ENCODE results near the gene FARS2. TPM values are rescaled to one million over a fixed set of nuclear protein-coding genes. Genes with fewer than 3 reads are reported as not detected.

FARS2 gene
- total RNA-seq, 2 donors from 2014 or later = 16.2 to 18.3 TPM

GRCh38 chr6:5737460-5737859 lies 476.1 kb downstream of the FARS2 start:
- Histone ChIP-seq H3K27me3 (ENCODE audit: control insufficient read depth, insufficient read depth, low read length, poor library complexity, severe bottlenecking) (no peaks in the 10 kb centered on the region), H3K27ac (ENCODE audit: low read depth, low read length) (no peak overlapping the region), H3K9me3 (ENCODE audit: control insufficient read depth, low read length) (no peaks in the 10 kb centered on the region), H3K36me3 (ENCODE audit: control insufficient read depth, insufficient read depth, low read length) (no peaks in the 10 kb centered on the region), H3K4me3 (ENCODE audit: low read length) (no peak overlapping the region), H3K4me1 (ENCODE audit: control insufficient read depth, insufficient read depth, low read length) (no peaks in the 10 kb centered on the region), H3K9ac (ENCODE audit: extremely low read depth, low read length, poor library complexity, severe bottlenecking) (no peak overlapping the region)
- DNase-seq = peak; percentile 31
- no peaks in the 10 kb centered on the region for H3K9me3 Mint-ChIP-seq
- H3K4me3 Mint-ChIP-seq = no peak overlapping the region
- no peak overlapping the region for H3K27ac Mint-ChIP-seq
- TF ChIP-seq CTCF (conservative IDR thresholded peaks at IDR 0.05) = no peak
- no peaks in the 10 kb centered on the region for H3K27me3 Mint-ChIP-seq (ENCODE audit: insufficient read depth)
- WGBS, 2 experiments (ENCODE audit: insufficient coverage in 1 of 2, insufficient read length in 1 of 2) = 95 to 100% methylated on average over 4 of the region's 4 CpGs
- H3K4me1 Mint-ChIP-seq = no peaks in the 10 kb centered on the region
- H3K36me3 Mint-ChIP-seq (ENCODE audit: low read depth) = no peaks in the 10 kb centered on the region

GRCh38 chr6:5738211-5738610 lies 476.9 kb downstream of the FARS2 start:
- no peaks in the 10 kb centered on the region for H3K36me3 Mint-ChIP-seq (ENCODE audit: low read depth)
- H3K4me1 ChIP-seq (ENCODE audit: control insufficient read depth, insufficient read depth, low read length) = no peaks in the 10 kb centered on the region
- no peak overlapping the region for H3K27ac ChIP-seq (ENCODE audit: low read depth, low read length)
- no peaks in the 10 kb centered on the region for H3K9me3 ChIP-seq (ENCODE audit: control insufficient read depth, low read length)
- H3K36me3 ChIP-seq (ENCODE audit: control insufficient read depth, insufficient read depth, low read length) = no peaks in the 10 kb centered on the region
- TF ChIP-seq CTCF (conservative IDR thresholded peaks at IDR 0.05) = no peak
- H3K27ac Mint-ChIP-seq = no peak overlapping the region
- no peaks in the 10 kb centered on the region for H3K9me3 Mint-ChIP-seq
- H3K27me3 ChIP-seq (ENCODE audit: control insufficient read depth, insufficient read depth, low read length, poor library complexity, severe bottlenecking) = no peaks in the 10 kb centered on the region
- H3K4me1 Mint-ChIP-seq = no peaks in the 10 kb centered on the region
- DNase-seq = no peak
- H3K9ac ChIP-seq (ENCODE audit: extremely low read depth, low read length, poor library complexity, severe bottlenecking) = no peak overlapping the region
- H3K27me3 Mint-ChIP-seq (ENCODE audit: insufficient read depth) = no peaks in the 10 kb centered on the region
- 95 to 100% methylated on average over 1 of the region's 1 CpG for WGBS, 2 experiments (ENCODE audit: insufficient coverage in 1 of 2, insufficient read length in 1 of 2)
- H3K4me3 Mint-ChIP-seq = no peak overlapping the region
- no peak overlapping the region for H3K4me3 ChIP-seq (ENCODE audit: low read length)

- 93 to 100% methylated on average over 3 to 5 of the region's 5 CpGs for whole genome bisulfite sequencing, 2 experiments (ENCODE audit: insufficient coverage in 1 of 2, insufficient read length in 1 of 2)
- Histone ChIP-seq H3K4me1 (ENCODE audit: control insufficient read depth, insufficient read depth, low read length) (no peaks in the 10 kb centered on the region), H3K27ac (ENCODE audit: low read depth, low read length) (no peak overlapping the region), H3K27me3 (ENCODE audit: control insufficient read depth, insufficient read depth, low read length, poor library complexity, severe bottlenecking) (no peaks in the 10 kb centered on the region), H3K4me3 (ENCODE audit: low read length) (no peak overlapping the region), H3K9me3 (ENCODE audit: control insufficient read depth, low read length) (no peaks in the 10 kb centered on the region), H3K9ac (ENCODE audit: extremely low read depth, low read length, poor library complexity, severe bottlenecking) (no peak overlapping the region), H3K36me3 (ENCODE audit: control insufficient read depth, insufficient read depth, low read length) (no peaks in the 10 kb centered on the region)
- Mint-ChIP-seq H3K27me3 (ENCODE audit: insufficient read depth) (no peaks in the 10 kb centered on the region), H3K36me3 (ENCODE audit: low read depth) (no peaks in the 10 kb centered on the region), H3K4me3 (no peak overlapping the region), H3K27ac (no peak overlapping the region), H3K9me3 (no peaks in the 10 kb centered on the region), H3K4me1 (peaks cover 3% of the 10 kb centered on the region)
- no peak for DNase-seq
- no peak for TF ChIP-seq CTCF (conservative IDR thresholded peaks at IDR 0.05)
Observed at GRCh38 chr6:5744497-5744896, 483.2 kb downstream of the FARS2 start.
